ENCODE data around the gene SPIRE1. TPM values are rescaled to one million over a fixed set of nuclear protein-coding genes. Genes with fewer than 3 reads are reported as not detected.
"Not testable (repeated sequence)": the region's sequence is repeated elsewhere in the genome, so short reads cannot be mapped to it uniquely, and the experiment has no call there.

The SPIRE1 gene
- total RNA-seq, 2 donors from 2014 or later = 31.5 to 46.4 TPM

DNA sequence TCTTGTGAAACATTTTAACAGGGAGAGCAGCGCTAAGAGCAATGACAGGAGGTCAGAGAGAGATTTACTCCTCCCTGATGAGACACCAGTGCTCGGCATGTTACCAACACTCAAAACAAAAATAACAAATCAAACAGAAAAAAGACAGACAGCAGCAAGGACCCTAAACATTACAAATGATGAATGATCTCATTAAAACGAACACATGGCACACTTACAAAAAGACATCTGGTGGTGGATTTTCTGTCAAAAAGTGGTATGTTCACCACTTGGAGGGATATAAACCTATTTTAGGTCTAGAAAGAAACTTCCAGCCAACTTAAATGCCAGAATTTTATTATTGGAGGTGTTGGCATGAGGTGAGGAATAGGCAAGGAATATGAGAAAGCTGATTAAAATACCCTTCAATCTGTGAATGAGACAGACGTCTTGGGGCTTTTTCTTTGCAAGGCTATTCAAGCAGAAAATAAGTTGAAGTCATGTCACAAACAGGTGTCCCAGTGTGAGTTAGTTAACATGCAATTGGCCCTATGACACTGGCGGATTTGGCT, 137.4 kb downstream of the SPIRE1 start:
- intact Hi-C loops (cut with DNase I) = loop anchor here in 1 of 2 donors (5.0 kb wide), 1 partner anchor 137 kb away; the partner anchor contains the start of gene SPIRE1
- peak; percentile 44 to 69 for ATAC-seq
- no peak for DNase-seq

DNA sequence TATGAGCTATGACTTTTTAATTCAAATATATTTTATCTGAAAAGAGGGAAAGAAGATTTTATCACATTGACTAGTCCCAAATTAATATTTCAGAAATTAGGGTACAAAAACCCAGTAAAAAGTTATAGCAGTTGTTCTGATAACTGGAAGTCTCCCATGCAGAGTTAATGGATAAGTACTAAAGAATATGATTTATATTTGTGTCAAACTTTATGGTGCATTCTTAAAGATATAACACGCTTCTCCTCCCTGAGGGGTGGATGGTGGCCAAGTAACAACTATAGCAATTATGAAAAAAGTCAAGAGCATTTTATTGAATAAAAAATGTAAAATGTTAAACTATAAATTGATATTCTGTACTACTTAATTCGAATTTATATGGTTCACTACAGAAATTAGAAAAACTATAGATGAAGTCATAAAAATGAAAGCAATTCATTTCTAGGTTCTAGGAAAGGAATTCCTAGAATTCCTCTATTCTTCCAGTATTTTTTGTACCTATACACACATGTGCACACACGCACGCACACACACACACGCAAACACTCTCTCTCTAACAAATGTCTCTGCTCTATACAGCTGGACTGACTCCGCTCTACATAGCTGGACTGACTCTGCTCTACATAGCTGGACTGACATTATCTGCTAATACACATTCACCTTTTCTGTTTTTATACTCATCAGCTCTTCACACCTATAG, 138.9 kb downstream of the SPIRE1 start:
- intact Hi-C loops (cut with DNase I) = loop anchor here in 1 of 2 donors (10.0 kb wide), 1 partner anchor 146 kb away; no protein-coding TSS in a partner anchor
- no peak for ATAC-seq

DNA sequence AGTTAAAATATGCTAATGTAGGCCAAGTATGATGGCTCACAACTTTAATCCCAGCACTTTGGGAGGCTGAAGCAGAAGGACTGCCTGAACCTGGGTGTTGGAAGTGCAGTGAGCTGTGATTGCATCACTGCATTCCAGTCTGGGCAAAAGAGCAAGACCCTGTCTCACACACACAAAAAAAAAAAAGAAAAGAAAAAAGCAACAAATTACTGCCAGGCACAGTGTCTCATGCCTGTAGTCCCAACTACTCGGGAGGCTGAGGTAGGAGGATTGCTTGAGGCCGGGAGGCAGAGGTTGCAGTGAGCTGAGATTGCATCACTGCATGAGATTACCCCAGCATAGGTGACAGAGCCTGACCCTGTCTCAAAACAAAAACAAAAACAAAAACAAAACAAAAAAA, 139.6 kb downstream of the SPIRE1 start:
- intact Hi-C loops (cut with DNase I) = loop anchor here in 1 of 2 donors (10.0 kb wide), 1 partner anchor 146 kb away; no protein-coding TSS in a partner anchor
- DNase-seq = no peak
- ATAC-seq = peak in 1 of 2 donors; percentile 76

More for the DNA sequence above, 138.9 kb downstream of the SPIRE1 start:
- DNase-seq = no peak

DNA sequence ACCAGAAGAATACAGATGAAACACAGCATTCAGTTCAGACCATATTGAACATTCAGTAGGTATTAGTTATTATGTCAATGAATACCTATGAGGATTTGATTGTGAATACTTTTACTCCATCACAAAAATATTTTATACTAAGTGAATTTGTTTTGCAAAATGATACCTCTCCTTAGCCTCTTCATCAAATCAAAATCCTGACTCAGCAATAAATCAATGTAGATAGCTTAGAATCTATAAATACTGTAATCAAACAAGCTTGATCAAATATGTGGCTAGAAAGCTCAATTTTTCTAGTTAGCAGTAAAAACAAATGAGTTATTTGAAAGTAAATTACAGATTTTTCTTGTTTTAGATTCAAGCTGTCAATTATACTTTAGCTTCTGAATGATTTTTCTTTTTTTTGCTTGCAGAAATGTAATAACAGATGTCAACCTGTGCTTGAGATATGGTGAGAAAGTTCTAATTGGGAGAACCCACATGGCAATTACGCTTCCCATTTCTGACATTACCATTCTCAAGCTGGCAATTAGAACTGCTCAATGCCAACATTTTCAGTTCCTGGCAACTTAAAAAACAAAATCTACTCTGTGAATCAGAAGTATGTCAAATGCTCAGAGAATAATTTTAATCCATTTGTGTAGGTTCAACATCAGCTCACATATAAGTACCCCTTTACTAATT, 140.6 kb downstream of the SPIRE1 start:
- DNase-seq (no peak), ATAC-seq (no peak)
- intact Hi-C loops (cut with DNase I) = loop anchor here in 1 of 2 donors (10.0 kb wide), 1 partner anchor 148 kb away; no protein-coding TSS in a partner anchor

DNA sequence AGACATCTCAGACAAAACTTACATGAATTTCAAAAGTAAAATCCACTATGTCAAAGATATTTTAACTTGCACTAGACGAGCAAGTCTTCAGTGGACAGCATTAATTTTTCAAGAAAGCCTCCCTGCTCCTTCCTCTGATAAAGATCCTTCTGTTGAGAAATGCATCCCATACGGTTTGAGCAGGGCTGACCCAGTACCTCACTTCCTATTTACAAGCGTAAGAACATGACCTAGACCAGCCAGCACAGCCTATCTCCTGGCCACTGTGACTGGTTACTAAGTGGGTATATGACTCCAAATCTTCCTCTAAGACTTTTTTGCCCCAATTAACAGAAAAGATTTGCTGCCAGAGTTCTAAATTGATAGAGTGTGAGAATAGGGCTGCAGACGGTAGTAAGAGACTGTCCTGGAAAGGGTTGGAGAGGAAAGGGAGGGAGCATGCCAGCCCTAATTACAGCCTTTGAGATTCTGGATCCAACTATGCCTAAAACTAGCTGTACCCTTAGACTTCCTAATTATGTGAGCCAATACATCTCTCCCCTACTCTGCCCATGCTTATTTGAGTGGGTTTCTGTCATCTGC, 141.8 kb downstream of the SPIRE1 start:
- intact Hi-C loops (cut with DNase I) = loop anchor here in 1 of 2 donors (10.0 kb wide), 1 partner anchor 149 kb away; no protein-coding TSS in a partner anchor
- DNase-seq (peak; percentile 25), ATAC-seq (peak; percentile 53 to 69)

DNA sequence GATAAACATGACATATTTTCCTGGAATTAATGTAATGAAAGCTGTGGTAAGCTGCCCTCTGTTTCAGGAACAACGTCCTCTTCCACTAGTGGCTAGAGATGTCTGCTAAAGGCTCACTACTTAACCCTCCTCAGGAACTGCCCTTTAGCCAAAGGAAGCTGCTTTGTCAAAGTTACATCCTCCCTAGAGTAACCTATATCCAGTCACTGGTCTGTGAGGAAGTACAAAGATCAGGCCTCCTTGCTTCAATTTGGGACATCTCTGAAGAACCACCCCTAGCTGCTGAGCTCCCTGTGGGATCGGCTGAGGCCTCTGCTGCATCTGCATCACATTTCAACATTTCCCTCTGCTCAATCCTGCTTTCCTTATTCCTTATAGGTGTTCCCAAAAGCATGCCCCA, 142.4 kb downstream of the SPIRE1 start:
- intact Hi-C loops (cut with DNase I) = loop anchor here in 1 of 2 donors (10.0 kb wide), 1 partner anchor 149 kb away; no protein-coding TSS in a partner anchor
- DNase-seq (no peak), ATAC-seq (peak in 1 of 2 donors; percentile 36)

DNA sequence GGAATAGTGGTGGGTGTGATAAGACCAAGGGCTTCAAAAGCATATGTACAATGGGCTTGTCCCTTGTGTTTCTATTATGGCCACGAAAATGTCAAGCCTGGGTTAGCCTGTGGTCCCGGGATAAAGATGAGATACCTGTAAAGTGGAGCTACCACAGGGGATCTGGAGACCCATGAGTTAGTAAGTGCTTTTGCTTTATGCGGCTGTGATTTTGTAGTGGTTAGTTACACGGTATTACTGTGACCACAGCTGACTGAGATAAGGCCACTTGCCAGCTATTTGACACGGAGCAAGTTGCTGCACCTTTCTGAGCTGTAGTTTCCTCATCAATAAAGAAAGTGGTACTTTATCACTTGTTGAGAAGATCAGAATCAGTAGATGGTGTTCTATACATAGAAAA, 150.9 kb downstream of the SPIRE1 start:
- DNase-seq (no peak), ATAC-seq (no peak)
- intact Hi-C loops (cut with DNase I) = no loop called here

DNA sequence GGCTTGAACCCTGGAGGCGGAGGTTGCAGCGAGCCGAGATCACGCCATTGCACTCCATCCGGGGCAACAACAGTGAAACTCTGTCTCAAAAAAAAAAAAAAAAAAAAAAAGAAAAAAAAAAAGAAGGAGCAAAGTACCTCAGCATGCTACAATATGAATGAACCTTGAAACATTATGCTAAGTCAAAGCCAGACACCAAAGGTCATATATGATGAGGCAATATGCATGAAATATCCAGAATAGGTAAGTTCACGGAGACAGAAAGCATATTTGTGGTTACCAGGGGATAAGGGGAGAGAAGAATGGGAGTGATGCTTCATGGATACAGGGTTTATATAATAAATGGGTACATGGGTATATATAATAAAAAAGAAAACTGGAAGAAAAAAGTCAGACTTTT, 156.9 kb downstream of the SPIRE1 start:
- no peak for DNase-seq
- no peak for ATAC-seq
- intact Hi-C loops (cut with DNase I) = no loop called here

DNA sequence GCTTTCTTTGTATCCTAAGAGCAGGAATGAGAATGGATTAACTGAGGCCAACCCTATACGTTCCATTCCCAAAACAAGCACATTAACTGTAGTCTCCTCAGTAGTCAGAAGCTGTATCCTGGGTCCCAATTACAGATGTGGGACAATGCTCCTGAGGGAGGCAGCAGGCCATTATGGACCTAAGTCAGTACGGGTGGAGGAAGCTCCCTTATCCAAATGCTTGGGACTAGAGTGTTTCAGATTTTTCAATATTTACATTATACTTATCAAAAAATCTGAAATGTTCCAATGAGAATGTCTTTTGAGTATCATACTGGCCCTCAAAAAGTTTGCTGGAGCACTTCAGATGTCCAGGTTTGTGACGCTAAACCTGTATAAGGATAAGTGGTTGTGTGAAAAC, 160.1 kb downstream of the SPIRE1 start:
- intact Hi-C loops (cut with DNase I) = no loop called here

DNA sequence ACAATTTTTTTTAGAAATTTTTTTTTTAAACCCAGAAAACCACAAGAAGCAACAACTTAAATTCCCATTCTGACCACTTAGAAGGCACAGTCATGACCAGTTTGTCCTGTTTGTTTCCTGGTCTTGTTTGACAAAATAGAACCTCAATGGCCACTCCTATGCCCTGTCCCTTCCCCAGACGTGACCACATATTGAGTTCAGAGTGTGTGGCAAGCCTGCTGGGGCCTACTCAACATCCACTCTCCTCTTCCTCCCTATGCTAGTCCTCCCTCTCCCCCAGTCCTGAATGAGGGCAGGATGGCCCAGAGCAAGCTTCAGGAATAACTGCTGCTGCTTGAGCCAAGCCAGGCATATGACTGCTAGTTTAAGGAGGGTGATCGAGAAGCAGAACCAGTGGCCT, 160.6 kb downstream of the SPIRE1 start:
- no peak for DNase-seq
- no peak for ATAC-seq
- intact Hi-C loops (cut with DNase I) = no loop called here

More for the DNA sequence above, 160.1 kb downstream of the SPIRE1 start:
- ATAC-seq = no peak
- no peak for DNase-seq

DNA sequence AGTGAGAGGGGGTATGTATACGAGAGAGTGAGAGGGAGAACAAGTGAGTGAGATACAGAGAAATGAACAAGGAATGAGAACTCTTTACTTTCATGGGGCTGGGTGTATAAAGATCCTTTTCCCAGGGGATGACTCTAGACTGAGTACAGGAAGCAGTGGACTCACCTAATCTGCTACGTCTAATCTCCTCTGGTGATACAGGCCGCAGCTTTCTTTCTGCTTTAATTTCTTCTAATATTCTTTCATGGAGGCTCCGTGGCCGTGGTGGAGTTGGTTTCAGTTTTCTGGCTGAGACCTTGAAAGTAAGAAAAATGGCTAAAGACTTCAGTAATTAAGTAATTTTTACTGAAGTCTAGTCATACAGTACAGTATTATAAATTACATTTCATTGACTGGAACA, 165.0 kb downstream of the SPIRE1 start:
- ATAC-seq (no peak), DNase-seq (no peak)
- intact Hi-C loops (cut with DNase I) = no loop called here

DNA sequence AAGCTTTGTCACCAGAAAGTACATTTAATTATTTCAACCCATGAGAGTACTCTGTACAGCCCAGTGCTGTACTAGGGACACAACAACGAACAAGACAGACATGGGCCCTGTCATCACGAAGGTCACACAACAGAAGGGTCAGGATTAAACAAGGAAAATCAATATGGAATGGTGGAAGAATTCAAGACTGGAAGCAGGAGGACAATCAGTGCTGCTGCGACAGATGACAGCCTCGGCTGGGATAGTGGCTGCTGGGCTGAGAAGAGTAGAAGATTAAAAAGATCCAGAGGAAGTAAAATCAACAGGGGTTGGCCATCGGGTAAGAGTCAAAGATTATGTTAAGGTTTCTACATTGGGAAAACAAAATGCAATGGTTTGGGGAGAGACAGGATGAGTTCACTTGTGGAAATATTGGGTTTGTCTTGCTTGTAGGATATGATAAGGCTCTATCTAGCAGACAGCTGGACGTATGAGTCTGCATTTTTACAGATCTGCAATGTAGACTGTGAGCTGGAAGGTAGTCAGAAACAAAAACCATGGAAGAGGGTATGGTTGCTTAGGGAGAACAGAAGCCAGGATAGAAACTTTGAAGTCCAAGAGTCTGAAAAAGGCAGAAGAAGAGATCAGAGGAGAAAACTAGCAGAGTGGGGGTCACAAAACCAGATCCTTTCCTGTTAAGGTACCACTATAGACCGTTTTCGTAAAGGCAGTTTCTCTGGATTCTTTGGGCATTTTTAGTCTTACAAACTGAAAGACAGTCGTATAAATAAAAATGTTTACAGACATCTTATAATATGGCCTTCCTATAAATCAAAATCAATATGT, 166.1 kb downstream of the SPIRE1 start:
- no peak for DNase-seq
- no peak for ATAC-seq
- intact Hi-C loops (cut with DNase I) = no loop called here

DNA sequence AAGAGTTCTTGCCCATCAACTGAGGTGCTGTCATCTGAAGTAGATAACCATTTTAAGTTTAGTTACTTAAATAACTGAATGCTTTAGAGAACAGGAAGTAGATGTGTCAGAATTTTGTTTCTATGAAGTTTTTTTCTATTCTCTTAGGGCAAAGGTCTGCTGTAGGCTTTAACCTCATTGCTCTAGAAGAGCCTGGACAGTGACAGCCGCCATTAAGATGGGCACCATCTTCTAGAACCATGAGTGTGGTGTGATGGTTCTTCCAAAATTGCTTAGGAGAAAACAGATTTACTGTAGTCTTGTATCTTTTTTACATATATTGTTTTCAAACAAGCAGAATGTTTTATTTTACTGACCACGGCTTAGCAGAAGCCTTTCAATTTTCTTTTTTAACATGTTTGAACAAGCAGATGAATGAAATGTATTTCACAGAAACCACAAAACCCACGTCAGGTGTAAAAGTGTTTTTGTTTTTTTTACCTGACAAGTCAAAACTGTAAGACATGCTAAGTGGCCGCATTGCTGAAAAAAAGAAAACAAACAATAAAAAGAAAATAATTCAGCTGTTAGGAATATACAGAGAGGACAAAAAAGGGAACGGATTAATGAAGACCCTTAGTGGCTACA, 172.3 kb downstream of the SPIRE1 start:
- intact Hi-C loops (cut with DNase I) = no loop called here
- ATAC-seq (no peak), DNase-seq (no peak)

DNA sequence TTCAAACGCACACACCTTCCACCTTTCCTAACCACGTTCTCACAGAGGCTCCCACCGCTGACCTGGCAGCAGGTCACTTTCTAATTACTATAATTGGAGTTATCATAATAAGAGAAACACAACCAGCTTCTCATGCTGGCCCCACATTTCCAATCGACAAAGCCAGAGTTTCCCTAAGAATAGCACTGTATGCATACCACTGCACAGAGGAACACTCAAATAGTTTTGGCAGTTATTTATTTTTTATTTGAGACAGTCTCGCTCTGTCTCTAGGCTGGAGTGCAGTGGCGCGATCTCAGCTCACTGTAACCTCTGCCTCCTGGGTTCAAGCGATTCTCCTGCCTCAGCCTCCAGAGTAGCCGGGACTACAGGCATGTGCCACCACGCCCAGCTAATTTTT, 176.0 kb downstream of the SPIRE1 start:
- ATAC-seq; DNase-seq; intact Hi-C loops (cut with DNase I): not testable (repeated sequence)

DNA sequence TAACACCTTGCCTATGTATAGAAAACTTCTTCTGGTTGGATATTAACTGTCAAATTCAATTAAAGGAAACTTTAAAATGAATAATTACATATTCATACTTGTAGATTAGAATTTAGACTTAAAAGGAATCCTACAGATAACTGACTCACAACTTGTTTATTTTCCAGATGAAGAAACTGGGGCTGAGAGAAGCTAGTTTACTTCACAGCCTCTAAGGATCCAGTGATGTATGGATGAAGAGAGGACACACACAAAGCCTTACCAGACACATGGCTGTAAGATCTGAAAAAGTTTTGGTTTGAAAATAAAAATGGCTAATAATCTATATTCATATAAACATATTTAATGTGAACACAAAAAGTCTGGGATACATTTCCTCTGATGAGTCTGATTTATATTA, 177.9 kb downstream of the SPIRE1 start:
- ATAC-seq (no peak), DNase-seq (no peak)
- intact Hi-C loops (cut with DNase I) = no loop called here

DNA sequence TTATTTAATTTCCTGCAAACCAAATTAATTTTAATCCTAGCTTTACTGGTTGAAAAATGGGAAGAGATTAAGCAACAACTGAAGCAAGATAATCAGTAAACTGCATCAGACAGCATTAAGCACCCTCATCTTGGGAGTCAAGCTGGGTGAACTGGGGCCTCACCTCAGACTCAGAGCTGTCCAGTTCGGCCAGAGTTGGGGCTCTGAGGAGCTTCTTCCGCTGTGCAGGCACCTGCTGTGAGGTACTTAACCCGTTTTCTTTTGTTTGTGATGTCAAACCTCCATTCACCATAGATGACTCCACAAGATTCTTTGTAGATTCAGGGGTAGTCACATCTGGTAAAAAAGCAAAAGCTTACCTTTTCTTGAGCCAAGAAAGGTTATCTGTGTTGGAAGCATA, 178.4 kb downstream of the SPIRE1 start:
- no peak for DNase-seq
- ATAC-seq = no peak
- intact Hi-C loops (cut with DNase I) = no loop called here

DNA sequence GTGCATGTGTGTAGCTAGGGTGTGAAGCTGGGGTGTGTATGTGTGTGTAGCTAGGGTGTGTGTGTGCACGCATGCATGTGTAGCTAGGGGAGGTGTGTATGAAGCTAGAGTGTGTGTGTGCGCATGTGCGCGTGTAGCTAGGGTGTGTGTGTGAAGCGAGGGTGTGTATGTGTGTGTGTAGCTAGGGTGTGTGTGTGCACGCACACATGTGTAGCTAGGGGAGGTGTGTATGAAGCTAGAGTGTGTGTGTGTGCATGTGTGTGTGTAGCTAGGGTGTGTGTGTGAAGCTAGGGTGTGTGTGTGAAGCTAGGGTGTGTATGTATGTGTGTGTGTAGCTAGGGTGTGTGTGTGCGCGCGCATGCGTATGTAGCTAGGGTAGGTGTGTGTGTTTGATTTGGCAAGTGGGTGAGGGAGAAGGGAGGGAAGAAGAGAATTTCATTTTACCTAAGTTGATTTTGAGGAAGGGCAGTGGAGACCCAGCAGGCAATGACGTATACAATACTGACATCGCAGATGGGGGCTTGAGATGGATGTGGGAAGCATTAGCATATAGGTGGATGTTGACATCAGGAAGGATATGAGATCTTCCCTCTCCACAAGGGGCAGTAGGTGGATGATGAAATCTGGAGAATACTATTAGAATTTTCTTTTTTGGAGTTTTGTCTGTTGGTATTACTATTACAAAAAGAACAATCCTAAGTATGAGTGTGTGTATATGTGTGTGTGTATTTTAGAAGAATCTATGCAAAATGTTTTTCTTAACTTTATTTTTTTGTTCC, 179.4 kb downstream of the SPIRE1 start:
- no peak for DNase-seq
- no peak for ATAC-seq
- intact Hi-C loops (cut with DNase I) = no loop called here

DNA sequence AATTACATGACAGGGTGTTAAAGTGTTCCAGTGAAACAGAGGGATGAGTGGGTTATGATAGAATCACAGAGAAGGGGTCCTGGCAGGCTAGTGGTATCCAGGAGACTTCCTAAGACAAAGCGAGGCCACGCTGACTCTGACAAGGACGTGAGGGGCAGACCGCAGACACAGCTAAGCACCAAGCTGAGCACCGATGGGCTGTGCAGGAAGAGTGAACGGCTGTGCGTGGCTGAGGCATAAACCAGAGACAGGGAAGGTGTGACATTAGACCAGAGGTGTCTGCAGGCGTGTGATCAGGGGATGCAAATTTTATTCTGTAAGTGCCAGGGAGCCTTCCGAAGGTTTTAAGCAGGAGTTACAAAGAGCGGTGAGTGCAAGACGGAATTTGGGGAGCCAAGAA, 180.3 kb downstream of the SPIRE1 start:
- DNase-seq (no peak), ATAC-seq (no peak)
- intact Hi-C loops (cut with DNase I) = no loop called here
